HUES64 (cell line): Measurements from ENCODE around the gene CCR6. TPM values are rescaled to one million over a fixed set of nuclear protein-coding genes. Genes with fewer than 3 reads are reported as not detected.
"Not testable (repeated sequence)": the region's sequence is repeated elsewhere in the genome, so short reads cannot be mapped to it uniquely, and the experiment has no call there.

ENCODE experiments used
- H3K27ac ChIP-seq: 2 replicates; pipeline ENCODE4 v1.7.0; 2013; ENCODE audit warnings: low read depth, low read length, inconsistent platforms
- H3K27me3 ChIP-seq: 2 replicates; pipeline ENCODE4 v1.6.1; 2013; ENCODE audit warnings: mild to moderate bottlenecking, low read length; ENCODE audit not compliant: insufficient read depth
- H3K36me3 ChIP-seq: 2 replicates; pipeline ENCODE4 v1.6.1; 2013; ENCODE audit warnings: mild to moderate bottlenecking, low read length; ENCODE audit not compliant: insufficient read depth
- H3K4me1 ChIP-seq: 2 replicates; pipeline ENCODE4 v1.6.1; 2013; ENCODE audit warnings: mild to moderate bottlenecking, low read length, moderate library complexity; ENCODE audit not compliant: insufficient read depth
- H3K4me3 ChIP-seq: 2 replicates; pipeline ENCODE4 v1.5.1; 2013; ENCODE audit warnings: mild to moderate bottlenecking, low read length, moderate library complexity
- H3K9ac ChIP-seq: 2 replicates; pipeline ENCODE4 v1.6.1; 2013; ENCODE audit warnings: mild to moderate bottlenecking, low read depth, low read length
- H3K9me3 ChIP-seq: 2 replicates; pipeline ENCODE4 v1.6.1; 2013; ENCODE audit warnings: low read depth, low read length; ENCODE audit not compliant: insufficient read depth
- WGBS: fragments of 150-250, 120-280 bp; methylation state at CpG from one replicate; pipeline ENCODE4 v1.1.7; 2013; ENCODE audit warnings: missing lambda C conversion rate; 5-methylcytosine and 5-hydroxymethylcytosine counted together
- polyA plus RNA-seq, 2 experiments: library from polyadenylated mRNA; stranded (reverse); fragments of 50-300 nt; gene quantifications; one replicate each; pipeline ENCODE4 v1.2.3, GENCODE V29; 2013

The CCR6 gene
- polyA plus RNA-seq (2013, experiment 1 of 2), result not detected
- not detected for polyA plus RNA-seq (2013, experiment 2 of 2)

- no peaks in the 10 kb centered on the region for H3K4me1 ChIP-seq
- no peaks in the 10 kb centered on the region for H3K36me3 ChIP-seq
- H3K27ac ChIP-seq, result no peak within 1 kb of the TSS
- no peak within 1 kb of the TSS for H3K4me3 ChIP-seq
- H3K27me3 ChIP-seq, result no peaks in the 10 kb centered on the region
- H3K9me3 ChIP-seq, result peaks cover 3% of the 10 kb centered on the region; the same call in 1 of the 2 replicates
- H3K9ac ChIP-seq, result no peak within 1 kb of the TSS
- WGBS, result 92% methylated on average over 8 of the region's 8 CpGs
Measured at GRCh38 chr6:167122827-167123657, at the start of gene CCR6. TSS of gene CCR6 (plus strand) at chr6:167123096. CDS start at chr6:167136135, 13,039 bp downstream.

- H3K27ac ChIP-seq, result no peak overlapping the region
- no peaks in the 10 kb centered on the region for H3K36me3 ChIP-seq
- H3K4me1 ChIP-seq, result no peaks in the 10 kb centered on the region
- H3K9me3 ChIP-seq, result 0 out of 2 replicates have a peak, but pooled peaks cover 3% of the 10 kb centered on the region
- H3K4me3 ChIP-seq, result no peak overlapping the region
- no peak overlapping the region for H3K9ac ChIP-seq
- H3K27me3 ChIP-seq, result no peaks in the 10 kb centered on the region
Measured at GRCh38 chr6:167073679-167074274, 49.1 kb upstream of the CCR6 start.

GRCh38 chr6:167077241-167077932 is 45.5 kb upstream of the CCR6 start:
- 95% methylated on average over 15 of the region's 15 CpGs for WGBS
- Histone ChIP-seq H3K4me1 (no peaks in the 10 kb centered on the region), H3K36me3 (no peaks in the 10 kb centered on the region), H3K9ac (no peak overlapping the region), H3K9me3 (0 out of 2 replicates have a peak, but pooled peaks cover 3% of the 10 kb centered on the region), H3K27me3 (no peaks in the 10 kb centered on the region), H3K27ac (no peak overlapping the region), H3K4me3 (no peak overlapping the region)

- no peaks in the 10 kb centered on the region for H3K4me1 ChIP-seq
Measured at GRCh38 chr6:167078745-167079144, 44.2 kb upstream of the CCR6 start.

GRCh38 chr6:167079853-167080297 is 43.0 kb upstream of the CCR6 start:
- Histone ChIP-seq H3K4me3 (no peak overlapping the region), H3K9me3 (no peaks in the 10 kb centered on the region), H3K9ac (no peak overlapping the region), H3K27ac (no peak overlapping the region), H3K27me3 (no peaks in the 10 kb centered on the region), H3K4me1 (no peaks in the 10 kb centered on the region), H3K36me3 (no peaks in the 10 kb centered on the region)
- WGBS, result 88% methylated on average over 11 of the region's 11 CpGs

More at GRCh38 chr6:167078745-167079144, 44.2 kb upstream of the CCR6 start:
- WGBS, result 94% methylated on average over 8 of the region's 8 CpGs
- H3K27ac ChIP-seq, result no peak overlapping the region
- no peaks in the 10 kb centered on the region for H3K36me3 ChIP-seq
- H3K9ac ChIP-seq, result no peak overlapping the region
- no peak overlapping the region for H3K4me3 ChIP-seq
- no peaks in the 10 kb centered on the region for H3K27me3 ChIP-seq
- no peaks in the 10 kb centered on the region for H3K9me3 ChIP-seq

- H3K4me1 ChIP-seq, result no peaks in the 10 kb centered on the region
- no peak overlapping the region for H3K4me3 ChIP-seq
Measured at GRCh38 chr6:167087857-167088354, 35.0 kb upstream of the CCR6 start.

GRCh38 chr6:167088741-167089140 is 34.2 kb upstream of the CCR6 start:
- not testable (repeated sequence) for H3K36me3 ChIP-seq, H3K9ac ChIP-seq, H3K27me3 ChIP-seq, H3K4me1 ChIP-seq, H3K27ac ChIP-seq, H3K4me3 ChIP-seq
- peaks cover 18% of the 10 kb centered on the region for H3K9me3 ChIP-seq

More at GRCh38 chr6:167087857-167088354, 35.0 kb upstream of the CCR6 start:
- Histone ChIP-seq H3K36me3 (no peaks in the 10 kb centered on the region), H3K9ac (no peak overlapping the region), H3K9me3 (peaks cover 18% of the 10 kb centered on the region), H3K27me3 (no peaks in the 10 kb centered on the region), H3K27ac (no peak overlapping the region)
- WGBS, result 94% methylated on average over 2 of the region's 3 CpGs

GRCh38 chr6:167089243-167090142 is 33.4 kb upstream of the CCR6 start:
- Histone ChIP-seq H3K27ac (no peak overlapping the region), H3K4me1 (peaks cover 3% of the 10 kb centered on the region; the same call in 1 of the 2 replicates), H3K4me3 (no peak overlapping the region), H3K27me3 (no peaks in the 10 kb centered on the region), H3K36me3 (no peaks in the 10 kb centered on the region), H3K9me3 (peaks cover 18% of the 10 kb centered on the region), H3K9ac (no peak overlapping the region)
- 93% methylated on average over 11 of the region's 11 CpGs for WGBS

- Histone ChIP-seq H3K36me3 (no peaks in the 10 kb centered on the region), H3K4me3 (no peak overlapping the region), H3K4me1 (peaks cover 7% of the 10 kb centered on the region; the same call in 1 of the 2 replicates), H3K9ac (no peak overlapping the region), H3K27me3 (no peaks in the 10 kb centered on the region), H3K27ac (no peak overlapping the region), H3K9me3 (peaks cover 18% of the 10 kb centered on the region)
- 98% methylated on average over 4 of the region's 4 CpGs for WGBS
Measured at GRCh38 chr6:167090171-167090570, 32.7 kb upstream of the CCR6 start.

- Histone ChIP-seq H3K4me1 (peaks cover 7% of the 10 kb centered on the region; the same call in 1 of the 2 replicates), H3K9ac (no peak overlapping the region), H3K36me3 (no peaks in the 10 kb centered on the region), H3K27me3 (no peaks in the 10 kb centered on the region), H3K9me3 (peaks cover 18% of the 10 kb centered on the region), H3K27ac (no peak overlapping the region), H3K4me3 (no peak overlapping the region)
- 95% methylated on average over 16 of the region's 16 CpGs for WGBS
Measured at GRCh38 chr6:167091026-167091804, 31.7 kb upstream of the CCR6 start.
